ENCODE data around the gene FUZ. TPM values are rescaled to one million over a fixed set of nuclear protein-coding genes. Genes with fewer than 3 reads are reported as not detected.
A peak's percentile ranks its signal among the peaks of the same experiment; 100 is the strongest.

FUZ gene
- total RNA-seq, 1 experiment from 2014 or later, result 13.9 TPM

GRCh38 chr19:49852631-49853126 is 39.6 kb upstream of the FUZ start:
- DNase-seq (ENCODE audit: low read depth, low spot score) (no peak), ATAC-seq (no peak)
- CTCF ChIA-PET, result no interaction called here
- Histone ChIP-seq H3K36me3 (ENCODE audit: control insufficient read depth, insufficient read depth, low read length) (no peaks in the 10 kb centered on the region), H3K9me3 (ENCODE audit: control insufficient read depth, insufficient read depth, low read depth, low read length) (no peaks in the 10 kb centered on the region), H3K27me3 (ENCODE audit: control insufficient read depth, insufficient read depth, low read length) (no peaks in the 10 kb centered on the region), H3K27ac (ENCODE audit: low read length) (peak overlapping the region; percentile 57; the same call in 1 of the 2 replicates), H3K4me1 (ENCODE audit: control insufficient read depth, insufficient read depth, low read length) (peaks cover 17% of the 10 kb centered on the region), H3K4me3 (ENCODE audit: low read depth in 2 of 2, low read length in 2 of 2) (peak overlapping the region; percentile 58 to 70)
- in situ Hi-C loops (cut with HindIII; ENCODE audit: low pct_unique_long_range_greater_than_20kb, low sequenced_read_pairs), result no loop called here
- POLR2A ChIA-PET, result interaction anchor here (0.6 kb wide), 1 partner anchor 656 kb away, joined by 3 read pairs; no protein-coding TSS in a partner anchor
- BruUV-seq (replicated peaks), result TSS peak; percentile 84
- TF ChIP-seq REST (IDR thresholded peaks at IDR 0.05; ENCODE audit: insufficient read depth in 1 of 2, low read depth in 2 of 2, low read length in 1 of 2) (no peak), SIN3A (IDR thresholded peaks at IDR 0.05; ENCODE audit: borderline replicate concordance, insufficient read depth, low read depth, low read length) (no peak)
- intact Hi-C loops (cut with micrococcal nuclease; ENCODE audit: unreplicated experiment), result no loop called here

- peaks cover 13% of the 10 kb centered on the region for H3K4me1 ChIP-seq (ENCODE audit: control insufficient read depth, insufficient read depth, low read length)
- TF ChIP-seq POLR2AphosphoS5 (IDR thresholded peaks at IDR 0.05; ENCODE audit: low read depth, low read length) (no peak), SIN3A (IDR thresholded peaks at IDR 0.05; ENCODE audit: borderline replicate concordance, insufficient read depth, low read depth, low read length) (no peak), TCF7L2 (IDR thresholded peaks at IDR 0.05; ENCODE audit: low read depth, low read length) (no peak), CTCF (IDR thresholded peaks at IDR 0.05) (no peak), REST (IDR thresholded peaks at IDR 0.05; ENCODE audit: insufficient read depth in 1 of 2, low read depth in 2 of 2, low read length in 1 of 2) (no peak)
- ChIA-PET CTCF (no interaction called here), POLR2A (no interaction called here)
- H3K36me3 ChIP-seq (ENCODE audit: control insufficient read depth, insufficient read depth, low read length), result no peaks in the 10 kb centered on the region
- peak overlapping the region; percentile 57; the same call in 1 of the 2 replicates for H3K27ac ChIP-seq (ENCODE audit: low read length)
- ATAC-seq (peak; percentile 1; the same call in 1 of the 2 replicates), DNase-seq (ENCODE audit: low read depth, low spot score) (no peak)
- in situ Hi-C loops (cut with HindIII; ENCODE audit: low pct_unique_long_range_greater_than_20kb, low sequenced_read_pairs) (no loop called here), intact Hi-C loops (cut with micrococcal nuclease; ENCODE audit: unreplicated experiment) (no loop called here)
- peak overlapping the region; percentile 58 to 70 for H3K4me3 ChIP-seq (ENCODE audit: low read depth in 2 of 2, low read length in 2 of 2)
- H3K27me3 ChIP-seq (ENCODE audit: control insufficient read depth, insufficient read depth, low read length), result no peaks in the 10 kb centered on the region
- no peaks in the 10 kb centered on the region for H3K9me3 ChIP-seq (ENCODE audit: control insufficient read depth, insufficient read depth, low read depth, low read length)
- no TSS peak for BruUV-seq (replicated peaks)
Measured at GRCh38 chr19:49851456-49852259, 38.6 kb upstream of the FUZ start.
